Measurements from ENCODE around the gene TPP2.

TPP2 gene

DNA sequence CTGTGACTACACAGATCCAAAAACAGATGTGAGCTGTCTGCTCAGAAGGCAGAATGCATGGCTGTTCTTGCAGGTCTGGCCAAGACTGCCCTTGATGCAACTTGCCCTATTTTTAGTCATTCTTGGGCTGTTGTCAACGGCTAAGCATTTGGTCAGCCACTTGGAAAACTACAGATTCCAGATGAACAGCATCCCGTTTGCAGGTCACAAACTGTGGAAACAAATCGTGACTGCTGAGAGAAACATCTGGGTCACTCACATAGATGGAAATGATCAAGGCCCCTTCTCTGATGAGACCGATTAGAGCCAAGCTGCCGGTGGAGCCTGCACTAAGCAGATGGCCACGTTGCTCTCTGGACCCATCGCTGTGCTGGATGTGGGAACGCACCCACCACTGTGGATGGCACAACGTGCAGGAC lies 113.5 kb downstream of the TPP2 start:
- Histone ChIP-seq H2AFZ (ENCODE audit: low read length) (no peak overlapping the region), H3K9ac (ENCODE audit: low read length) (no peak overlapping the region), H4K20me1 (ENCODE audit: insufficient read depth, low read length) (no peaks in the 10 kb centered on the region), H3K4me3 (ENCODE audit: low read length) (no peak overlapping the region), H3K79me2 (ENCODE audit: low read length) (no peaks in the 10 kb centered on the region), H3K36me3 (replicated peaks; ENCODE audit: insufficient read depth, low read length) (no peaks in the 10 kb centered on the region), H3K9me3 (replicated peaks; ENCODE audit: insufficient read depth, low read length) (no peaks in the 10 kb centered on the region), H3K9me2 (replicated peaks; ENCODE audit: insufficient read depth, low read length) (no peaks in the 10 kb centered on the region), H3K4me2 (ENCODE audit: low read depth, low read length) (no peak overlapping the region), H3F3A (ENCODE audit: insufficient read depth, low read length) (no peaks in the 10 kb centered on the region), H3K4me1 (ENCODE audit: low read length) (no peaks in the 10 kb centered on the region), H3K27ac (ENCODE audit: low read length) (no peak overlapping the region), H3K27me3 (replicated peaks; ENCODE audit: insufficient read depth, low read length) (no peaks in the 10 kb centered on the region)
- no peak for TF ChIP-seq EZH2phosphoT487 (IDR thresholded peaks at IDR 0.05; ENCODE audit: low read length)
- TF ChIP-seq, protein P1, sequence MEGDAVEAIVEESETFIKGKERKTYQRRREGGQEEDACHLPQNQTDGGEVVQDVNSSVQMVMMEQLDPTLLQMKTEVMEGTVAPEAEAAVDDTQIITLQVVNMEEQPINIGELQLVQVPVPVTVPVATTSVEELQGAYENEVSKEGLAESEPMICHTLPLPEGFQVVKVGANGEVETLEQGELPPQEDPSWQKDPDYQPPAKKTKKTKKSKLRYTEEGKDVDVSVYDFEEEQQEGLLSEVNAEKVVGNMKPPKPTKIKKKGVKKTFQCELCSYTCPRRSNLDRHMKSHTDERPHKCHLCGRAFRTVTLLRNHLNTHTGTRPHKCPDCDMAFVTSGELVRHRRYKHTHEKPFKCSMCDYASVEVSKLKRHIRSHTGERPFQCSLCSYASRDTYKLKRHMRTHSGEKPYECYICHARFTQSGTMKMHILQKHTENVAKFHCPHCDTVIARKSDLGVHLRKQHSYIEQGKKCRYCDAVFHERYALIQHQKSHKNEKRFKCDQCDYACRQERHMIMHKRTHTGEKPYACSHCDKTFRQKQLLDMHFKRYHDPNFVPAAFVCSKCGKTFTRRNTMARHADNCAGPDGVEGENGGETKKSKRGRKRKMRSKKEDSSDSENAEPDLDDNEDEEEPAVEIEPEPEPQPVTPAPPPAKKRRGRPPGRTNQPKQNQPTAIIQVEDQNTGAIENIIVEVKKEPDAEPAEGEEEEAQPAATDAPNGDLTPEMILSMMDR (IDR thresholded peaks at IDR 0.05; ENCODE audit: low read length), result no peak
- no peak for TF ChIP-seq EZH2 (optimal IDR thresholded peaks at IDR 0.05; ENCODE audit: low read depth, low read length)
- DNase-seq, result no peak

DNA sequence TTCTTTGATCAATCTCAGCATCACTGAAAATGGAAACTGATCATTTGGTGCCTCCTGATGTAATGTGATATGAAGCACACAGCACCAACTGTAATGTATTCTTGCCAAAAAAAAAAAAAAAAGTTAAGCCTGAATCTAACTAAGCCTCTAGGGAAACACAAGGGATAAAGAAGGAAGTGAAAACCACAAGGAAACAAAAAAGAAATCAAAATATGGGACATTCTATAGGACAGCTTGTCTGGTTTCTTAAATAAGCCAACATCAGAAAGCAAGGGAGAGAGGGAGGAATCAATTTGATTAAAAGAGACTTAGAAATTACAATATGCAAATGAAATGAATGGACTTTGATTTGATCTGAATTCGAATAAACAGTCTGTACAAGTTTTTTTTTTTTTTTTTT lies 118.7 kb downstream of the TPP2 start:
- no peak for DNase-seq
- no peaks in the 10 kb centered on the region for H3K9me3 ChIP-seq (replicated peaks; ENCODE audit: insufficient read depth, low read length)
- H3K9me2 ChIP-seq (replicated peaks; ENCODE audit: insufficient read depth, low read length), result no peaks in the 10 kb centered on the region
- H3K9ac ChIP-seq (ENCODE audit: low read length), result no peak overlapping the region
- H3K4me2 ChIP-seq (ENCODE audit: low read depth, low read length), result no peak overlapping the region
- H3K4me3 ChIP-seq (ENCODE audit: low read length), result no peak overlapping the region
- H4K20me1 ChIP-seq (ENCODE audit: insufficient read depth, low read length), result no peaks in the 10 kb centered on the region
- peaks cover 4% of the 10 kb centered on the region for H3K4me1 ChIP-seq (ENCODE audit: low read length)
- no peaks in the 10 kb centered on the region for H3K79me2 ChIP-seq (ENCODE audit: low read length)
- H3K27me3 ChIP-seq (replicated peaks; ENCODE audit: insufficient read depth, low read length), result no peaks in the 10 kb centered on the region
- H3F3A ChIP-seq (ENCODE audit: insufficient read depth, low read length), result no peaks in the 10 kb centered on the region
- no peaks in the 10 kb centered on the region for H3K36me3 ChIP-seq (replicated peaks; ENCODE audit: insufficient read depth, low read length)
- H3K27ac ChIP-seq (ENCODE audit: low read length), result no peak overlapping the region
- no peak for TF ChIP-seq EZH2phosphoT487 (IDR thresholded peaks at IDR 0.05; ENCODE audit: low read length)
- no peak overlapping the region for H2AFZ ChIP-seq (ENCODE audit: low read length)

DNA sequence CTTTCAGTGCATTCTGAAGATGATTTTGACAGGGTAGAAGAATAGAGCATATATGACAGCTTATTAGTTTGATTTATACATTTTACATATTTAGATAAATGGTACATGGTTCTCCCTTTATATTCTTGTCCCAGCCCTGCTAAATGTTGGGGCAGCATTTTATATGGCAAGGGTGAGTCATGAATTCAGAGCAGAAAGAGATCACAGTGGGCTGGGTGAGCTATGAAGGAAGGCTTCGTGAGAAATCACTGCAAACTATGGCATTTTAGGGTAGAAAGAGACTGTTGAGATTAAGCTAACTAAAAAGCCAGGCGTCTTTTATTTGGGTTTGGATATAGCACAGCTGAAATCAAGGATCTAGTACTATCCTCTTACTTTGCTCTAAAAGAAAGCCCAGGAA lies 122.0 kb downstream of the TPP2 start:
- peaks cover 4% of the 10 kb centered on the region for H3K4me1 ChIP-seq (ENCODE audit: low read length)
- DNase-seq, result no peak
- H3K4me2 ChIP-seq (ENCODE audit: low read depth, low read length), result no peak overlapping the region
- no peaks in the 10 kb centered on the region for H3K27me3 ChIP-seq (replicated peaks; ENCODE audit: insufficient read depth, low read length)
- H3K9ac ChIP-seq (ENCODE audit: low read length), result no peak overlapping the region
- no peak overlapping the region for H3K4me3 ChIP-seq (ENCODE audit: low read length)
- no peak for TF ChIP-seq EZH2phosphoT487 (IDR thresholded peaks at IDR 0.05; ENCODE audit: low read length)
- TF ChIP-seq, protein P1 (IDR thresholded peaks at IDR 0.05; ENCODE audit: low read length), result no peak
- no peak for TF ChIP-seq EZH2 (optimal IDR thresholded peaks at IDR 0.05; ENCODE audit: low read depth, low read length)
- H3K79me2 ChIP-seq (ENCODE audit: low read length), result no peaks in the 10 kb centered on the region
- no peaks in the 10 kb centered on the region for H3F3A ChIP-seq (ENCODE audit: insufficient read depth, low read length)
- no peaks in the 10 kb centered on the region for H3K9me2 ChIP-seq (replicated peaks; ENCODE audit: insufficient read depth, low read length)
- H4K20me1 ChIP-seq (ENCODE audit: insufficient read depth, low read length), result no peaks in the 10 kb centered on the region
- H3K36me3 ChIP-seq (replicated peaks; ENCODE audit: insufficient read depth, low read length), result no peaks in the 10 kb centered on the region
- H2AFZ ChIP-seq (ENCODE audit: low read length), result no peak overlapping the region
- H3K9me3 ChIP-seq (replicated peaks; ENCODE audit: insufficient read depth, low read length), result no peaks in the 10 kb centered on the region
- no peak overlapping the region for H3K27ac ChIP-seq (ENCODE audit: low read length)

DNA sequence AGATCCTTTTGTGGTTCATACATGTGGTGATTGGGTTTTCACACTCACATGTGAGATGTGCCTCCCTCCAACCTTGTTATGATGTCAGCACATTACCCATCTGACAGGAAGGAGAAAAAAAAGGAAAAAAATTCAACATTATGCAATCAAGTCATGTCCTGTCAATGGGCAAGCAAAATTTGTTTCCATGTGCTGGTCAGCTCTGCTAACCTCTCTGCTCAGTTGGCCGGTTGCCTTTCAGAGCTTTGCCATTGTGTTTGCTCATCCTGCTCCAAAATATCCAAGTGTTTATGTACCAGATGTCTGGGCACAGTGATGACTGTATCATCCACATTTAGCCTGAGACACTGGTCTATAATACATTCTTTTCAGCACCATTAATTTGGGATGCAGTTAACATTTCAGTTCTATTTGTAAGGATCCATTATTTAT lies 125.0 kb downstream of the TPP2 start:
- no peak overlapping the region for H3K9ac ChIP-seq (ENCODE audit: low read length)
- TF ChIP-seq, protein P1 (IDR thresholded peaks at IDR 0.05; ENCODE audit: low read length), result no peak
- TF ChIP-seq EZH2 (optimal IDR thresholded peaks at IDR 0.05; ENCODE audit: low read depth, low read length), result no peak
- TF ChIP-seq EZH2phosphoT487 (IDR thresholded peaks at IDR 0.05; ENCODE audit: low read length), result no peak
- peaks cover 4% of the 10 kb centered on the region for H3K4me1 ChIP-seq (ENCODE audit: low read length)
- no peak overlapping the region for H3K4me3 ChIP-seq (ENCODE audit: low read length)
- no peak for DNase-seq
- no peak overlapping the region for H3K27ac ChIP-seq (ENCODE audit: low read length)
- no peak overlapping the region for H3K4me2 ChIP-seq (ENCODE audit: low read depth, low read length)
- H4K20me1 ChIP-seq (ENCODE audit: insufficient read depth, low read length), result no peaks in the 10 kb centered on the region
- no peaks in the 10 kb centered on the region for H3K9me3 ChIP-seq (replicated peaks; ENCODE audit: insufficient read depth, low read length)
- H2AFZ ChIP-seq (ENCODE audit: low read length), result no peak overlapping the region
- no peaks in the 10 kb centered on the region for H3K79me2 ChIP-seq (ENCODE audit: low read length)
- H3K36me3 ChIP-seq (replicated peaks; ENCODE audit: insufficient read depth, low read length), result no peaks in the 10 kb centered on the region
- H3F3A ChIP-seq (ENCODE audit: insufficient read depth, low read length), result no peaks in the 10 kb centered on the region
- no peaks in the 10 kb centered on the region for H3K27me3 ChIP-seq (replicated peaks; ENCODE audit: insufficient read depth, low read length)
- no peaks in the 10 kb centered on the region for H3K9me2 ChIP-seq (replicated peaks; ENCODE audit: insufficient read depth, low read length)
